ENCODE results near the gene DAAM2. TPM values are rescaled to one million over a fixed set of nuclear protein-coding genes. Genes with fewer than 3 reads are reported as not detected.

DAAM2 gene
- total and polyA plus RNA-seq, 2 donors (not counting 3 experiments of a cell fraction or from before 2014, with no cell fraction given), result 0.42 to 0.44 TPM

GRCh38 chr6:39898625-39899024, 106.4 kb downstream of the DAAM2 start:
- POLR2A ChIA-PET, result no interaction called here
- no peaks in the 10 kb centered on the region for H4K20me1 ChIP-seq (replicated peaks; ENCODE audit: control insufficient read depth, extremely low read depth, insufficient read depth, low read length)
- H3K9me3 ChIP-seq (replicated peaks; ENCODE audit: control insufficient read depth, insufficient read depth, low read length), result no peaks in the 10 kb centered on the region
- no peaks in the 10 kb centered on the region for H3K36me3 ChIP-seq (ENCODE audit: control insufficient read depth in 2 of 2, extremely low read depth in 1 of 2, insufficient read depth in 2 of 2, low read length in 2 of 2)
- no peaks in the 10 kb centered on the region for H3K79me2 ChIP-seq (ENCODE audit: control insufficient read depth, insufficient read depth, low read length)
- TF ChIP-seq MYC (IDR thresholded peaks at IDR 0.05; ENCODE audit: low read depth, low read length) (no peak), GATA2 (IDR thresholded peaks at IDR 0.05; ENCODE audit: insufficient read depth, insufficient read length, low read depth, low read length) (no peak), JUN (IDR thresholded peaks at IDR 0.05; ENCODE audit: borderline replicate concordance, insufficient read depth, insufficient read length, low read depth) (no peak), POLR2A (IDR thresholded peaks at IDR 0.05; ENCODE audit: low read depth, low read length) (no peak), POLR2AphosphoS5 (IDR thresholded peaks at IDR 0.05; ENCODE audit: insufficient read depth, low read depth, low read length) (no peak), FOS (IDR thresholded peaks at IDR 0.05; ENCODE audit: borderline replicate concordance, insufficient read depth, low read length) (no peak), EZH2 (IDR thresholded peaks at IDR 0.05; ENCODE audit: borderline replicate concordance, low read depth, low read length, severe bottlenecking) (no peak)
- TF ChIP-seq, protein P1, sequence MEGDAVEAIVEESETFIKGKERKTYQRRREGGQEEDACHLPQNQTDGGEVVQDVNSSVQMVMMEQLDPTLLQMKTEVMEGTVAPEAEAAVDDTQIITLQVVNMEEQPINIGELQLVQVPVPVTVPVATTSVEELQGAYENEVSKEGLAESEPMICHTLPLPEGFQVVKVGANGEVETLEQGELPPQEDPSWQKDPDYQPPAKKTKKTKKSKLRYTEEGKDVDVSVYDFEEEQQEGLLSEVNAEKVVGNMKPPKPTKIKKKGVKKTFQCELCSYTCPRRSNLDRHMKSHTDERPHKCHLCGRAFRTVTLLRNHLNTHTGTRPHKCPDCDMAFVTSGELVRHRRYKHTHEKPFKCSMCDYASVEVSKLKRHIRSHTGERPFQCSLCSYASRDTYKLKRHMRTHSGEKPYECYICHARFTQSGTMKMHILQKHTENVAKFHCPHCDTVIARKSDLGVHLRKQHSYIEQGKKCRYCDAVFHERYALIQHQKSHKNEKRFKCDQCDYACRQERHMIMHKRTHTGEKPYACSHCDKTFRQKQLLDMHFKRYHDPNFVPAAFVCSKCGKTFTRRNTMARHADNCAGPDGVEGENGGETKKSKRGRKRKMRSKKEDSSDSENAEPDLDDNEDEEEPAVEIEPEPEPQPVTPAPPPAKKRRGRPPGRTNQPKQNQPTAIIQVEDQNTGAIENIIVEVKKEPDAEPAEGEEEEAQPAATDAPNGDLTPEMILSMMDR (IDR thresholded peaks at IDR 0.05; ENCODE audit: extremely low read depth in 1 of 2, insufficient read depth in 1 of 2, low read depth in 1 of 2, low read length in 2 of 2), result no peak
- TF ChIP-seq, protein P2, sequence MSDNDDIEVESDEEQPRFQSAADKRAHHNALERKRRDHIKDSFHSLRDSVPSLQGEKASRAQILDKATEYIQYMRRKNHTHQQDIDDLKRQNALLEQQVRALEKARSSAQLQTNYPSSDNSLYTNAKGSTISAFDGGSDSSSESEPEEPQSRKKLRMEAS (IDR thresholded peaks at IDR 0.05; ENCODE audit: insufficient read depth, insufficient read length), result no peak
- intact Hi-C loops (cut with micrococcal nuclease) (no loop called here), dilution Hi-C loops (cut with MboI; ENCODE audit: extremely low pct_ligation_motif_present, low sequenced_read_pairs) (no loop called here)
- H3K27ac ChIP-seq (ENCODE audit: insufficient read depth, low read depth, low read length), result no peak overlapping the region
- H2AFZ ChIP-seq (ENCODE audit: low read depth, low read length), result no peak overlapping the region
- CTCF ChIA-PET, result interaction anchor here (13.2 kb wide), 1 partner anchor 33 kb away, joined by 313 read pairs; no protein-coding TSS in a partner anchor
- no peaks in the 10 kb centered on the region for H3K4me1 ChIP-seq (ENCODE audit: control insufficient read depth, extremely low read depth, insufficient read depth, low read length)
- H3K4me3 ChIP-seq (replicated peaks in 1 of 3; ENCODE audit: insufficient read depth in 1 of 3, low read depth in 1 of 3, low read length in 3 of 3), result no peak overlapping the region
- FAIRE-seq (no peak), DNase-seq (ENCODE audit: low read depth, low spot score) (no peak)
- BruUV-seq (replicated peaks), result no TSS peak
- H3K4me2 ChIP-seq (ENCODE audit: insufficient read depth, low read length), result no peak overlapping the region
- no peaks in the 10 kb centered on the region for H3K9me1 ChIP-seq (replicated peaks; ENCODE audit: control insufficient read depth, extremely low read depth, insufficient read depth, low read length)
- H3K27me3 ChIP-seq (ENCODE audit: control insufficient read depth in 2 of 2, insufficient read depth in 2 of 2, low read length in 2 of 2), result peaks cover 0 to 2% of the 10 kb centered on the region in 2 experiments
- no peak overlapping the region for H3K9ac ChIP-seq (replicated peaks; ENCODE audit: extremely low read depth, insufficient read depth, low read length)
